ENCODE measurements around the gene DROSHA.

The DROSHA gene

GRCh38 chr5:31459594-31459993 lies 72.3 kb downstream of the DROSHA start:
- DNase-seq, result no peak

- no peak for DNase-seq
Observed at GRCh38 chr5:31455172-31455571, 76.7 kb downstream of the DROSHA start.

- no peak for DNase-seq
Observed at GRCh38 chr5:31453522-31453921, 78.4 kb downstream of the DROSHA start.

GRCh38 chr5:31452314-31452713 lies 79.6 kb downstream of the DROSHA start:
- DNase-seq, result no peak

GRCh38 chr5:31449962-31450361 lies 81.9 kb downstream of the DROSHA start:
- no peak for DNase-seq

- DNase-seq, result no peak
Observed at GRCh38 chr5:31449174-31449573, 82.7 kb downstream of the DROSHA start.

- DNase-seq, result no peak
Observed at GRCh38 chr5:31445041-31445600, 86.8 kb downstream of the DROSHA start.

GRCh38 chr5:31443572-31443971 lies 88.3 kb downstream of the DROSHA start:
- no peak for DNase-seq

- DNase-seq, result no peak
Observed at GRCh38 chr5:31442058-31442745, 89.7 kb downstream of the DROSHA start.

GRCh38 chr5:31436851-31437250 lies 95.0 kb downstream of the DROSHA start:
- DNase-seq, result no peak

- DNase-seq, result no peak
Observed at GRCh38 chr5:31435730-31436129, 96.2 kb downstream of the DROSHA start.

GRCh38 chr5:31434898-31435297 lies 97.0 kb downstream of the DROSHA start:
- DNase-seq, result no peak

- no peak for DNase-seq
Observed at GRCh38 chr5:31433229-31433628, 98.7 kb downstream of the DROSHA start.

- DNase-seq, result no peak
Observed at GRCh38 chr5:31427724-31428309, 104.1 kb downstream of the DROSHA start.

GRCh38 chr5:31427013-31427723 lies 104.7 kb downstream of the DROSHA start:
- DNase-seq, result no peak

- DNase-seq, result no peak
Observed at GRCh38 chr5:31421806-31422586, 109.9 kb downstream of the DROSHA start.

- no peak for DNase-seq
Observed at GRCh38 chr5:31417512-31417911, 114.4 kb downstream of the DROSHA start.

GRCh38 chr5:31416547-31416946 lies 115.3 kb downstream of the DROSHA start:
- DNase-seq, result no peak

GRCh38 chr5:31415960-31416359 lies 115.9 kb downstream of the DROSHA start:
- DNase-seq, result no peak

- DNase-seq, result no peak
Observed at GRCh38 chr5:31415009-31415923, 116.6 kb downstream of the DROSHA start.

GRCh38 chr5:31413030-31413812 lies 118.7 kb downstream of the DROSHA start:
- no peak for DNase-seq
